DMS53 (cell line): ENCODE data around the gene NMRK1.

ENCODE experiments used
- DNase-seq: peaks from one replicate; lab custom pipeline; 2025; lab: John Stamatoyannopoulos, UW

Gene NMRK1

DNA sequence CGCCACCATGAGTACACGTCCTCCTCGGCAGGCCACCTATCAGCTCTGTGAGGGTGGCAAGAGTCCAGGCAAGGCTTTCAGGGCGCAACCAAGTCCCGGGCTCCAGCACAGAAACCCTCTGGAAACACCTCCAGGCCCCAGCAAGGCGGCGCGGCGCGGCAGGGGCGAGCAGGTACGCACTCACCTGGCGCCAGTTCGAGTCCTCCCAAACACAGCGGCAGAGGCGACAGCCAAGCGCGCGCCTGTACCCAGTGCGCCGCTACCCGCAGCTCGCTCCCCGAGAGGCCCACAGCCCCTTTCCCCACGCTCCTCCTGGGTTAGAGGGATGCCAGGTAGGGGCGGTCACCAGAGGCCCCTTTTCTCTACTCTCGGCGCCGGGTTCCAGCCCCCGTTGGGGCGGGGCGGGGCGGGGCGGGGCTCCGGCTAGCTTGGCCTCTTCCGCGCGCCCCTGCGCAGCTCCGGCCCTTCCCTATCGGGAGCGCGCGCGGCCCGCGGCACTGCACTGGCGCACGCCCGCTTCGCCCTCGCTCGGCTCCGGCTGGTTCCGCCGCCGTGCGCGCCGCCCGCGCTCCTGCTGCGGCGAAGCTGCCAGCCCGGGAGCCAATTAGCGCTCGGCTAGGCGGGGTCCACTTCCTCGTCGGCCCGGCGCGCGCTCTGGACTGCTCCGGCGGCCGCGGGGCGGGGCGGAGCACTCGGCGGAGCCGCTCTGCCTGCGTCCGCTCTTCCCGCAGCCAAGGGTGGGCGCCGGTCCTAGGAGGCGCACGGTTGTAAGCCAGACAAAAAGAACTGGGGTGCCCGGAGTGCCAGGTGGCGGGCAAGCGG is at the start of gene NMRK1, which contains the start of gene OSTF1:
Gene NMRK1, minus strand, starts transcription at position 332 of the 822 bp plus-strand sequence. CDS start 5,040 bp downstream, outside the sequence.
Gene OSTF1, plus strand, starts transcription at position 691 of the 822 bp plus-strand sequence. CDS start 179 bp downstream, outside the sequence.
- peak; percentile 97 for DNase-seq

DNA sequence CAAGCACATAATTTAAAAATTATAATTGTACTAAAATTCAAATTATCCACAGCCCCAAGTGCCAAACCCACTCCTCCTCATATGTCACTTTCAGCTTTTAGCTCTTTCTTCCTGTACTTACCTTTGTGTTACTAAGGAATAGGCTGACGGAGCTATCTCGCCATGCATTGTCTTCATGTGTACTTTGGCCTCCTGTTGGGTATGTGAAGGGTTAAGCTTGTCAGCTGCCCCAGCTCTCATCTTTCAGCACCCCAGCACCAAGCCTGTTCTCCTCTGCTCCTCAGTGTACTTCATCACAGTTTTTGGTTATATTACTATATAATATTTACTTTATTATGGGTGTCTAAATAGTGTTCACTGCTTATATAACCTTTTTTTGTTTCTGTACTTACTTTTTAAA is 46.5 kb upstream of the NMRK1 start:
- DNase-seq: no peak

DNA sequence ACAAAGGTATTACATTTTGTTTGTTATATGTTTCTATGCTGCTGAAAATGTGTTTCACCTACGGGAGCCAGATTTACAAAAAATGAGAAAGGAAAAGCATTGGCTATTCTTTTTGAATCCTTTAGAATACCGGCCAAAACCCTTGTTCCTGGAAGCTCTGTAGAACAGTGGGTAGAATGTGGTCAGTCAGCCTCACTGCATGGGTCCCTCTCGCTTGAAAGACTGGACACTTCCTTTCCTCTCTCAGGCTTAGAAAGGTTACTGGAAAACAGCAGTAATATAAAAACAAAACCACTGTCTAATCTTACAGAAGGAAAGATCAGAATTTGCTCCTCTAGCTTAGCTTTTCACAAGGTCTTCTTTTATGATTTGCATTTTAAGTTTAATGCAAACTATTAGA is 45.4 kb upstream of the NMRK1 start:
- DNase-seq: no peak

DNA sequence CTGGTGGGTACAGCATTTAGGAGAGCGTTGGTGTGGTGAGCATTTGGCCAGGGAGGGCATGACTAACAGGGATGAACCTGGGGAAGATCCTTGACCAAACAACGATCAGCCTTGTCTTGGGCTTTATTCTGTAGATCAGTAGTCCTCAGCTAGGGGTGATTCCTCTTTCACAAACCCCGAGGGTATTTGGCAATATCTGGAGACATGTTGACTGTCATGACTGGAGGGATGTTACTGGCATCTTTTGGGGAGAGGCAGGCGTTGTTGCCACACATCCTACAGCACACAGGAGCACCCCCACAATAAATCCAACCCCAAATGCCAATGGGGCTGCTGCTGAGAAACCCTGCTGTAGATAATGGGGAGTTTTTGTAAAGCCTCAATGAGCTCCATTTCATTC is 44.3 kb upstream of the NMRK1 start:
- DNase-seq: no peak

DNA sequence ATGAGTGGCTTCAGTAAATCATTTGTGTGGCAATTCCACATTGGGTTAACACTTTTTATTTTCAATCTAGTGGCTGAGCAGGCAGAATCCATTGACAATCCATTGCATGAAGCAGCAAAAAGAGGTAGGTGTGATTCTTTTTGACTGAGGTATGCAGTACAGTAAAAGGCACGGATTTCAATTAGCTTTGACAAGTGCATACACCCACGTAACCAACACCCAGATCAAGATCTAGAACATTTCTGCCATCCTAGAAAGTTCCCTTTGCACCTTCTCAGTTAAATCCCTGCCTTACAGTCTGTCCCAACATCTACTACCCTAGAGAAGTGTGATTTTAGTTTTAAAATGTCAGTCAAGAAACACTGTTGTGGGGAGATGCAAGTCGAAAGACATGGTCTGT is 43.7 kb upstream of the NMRK1 start:
- DNase-seq: no peak

DNA sequence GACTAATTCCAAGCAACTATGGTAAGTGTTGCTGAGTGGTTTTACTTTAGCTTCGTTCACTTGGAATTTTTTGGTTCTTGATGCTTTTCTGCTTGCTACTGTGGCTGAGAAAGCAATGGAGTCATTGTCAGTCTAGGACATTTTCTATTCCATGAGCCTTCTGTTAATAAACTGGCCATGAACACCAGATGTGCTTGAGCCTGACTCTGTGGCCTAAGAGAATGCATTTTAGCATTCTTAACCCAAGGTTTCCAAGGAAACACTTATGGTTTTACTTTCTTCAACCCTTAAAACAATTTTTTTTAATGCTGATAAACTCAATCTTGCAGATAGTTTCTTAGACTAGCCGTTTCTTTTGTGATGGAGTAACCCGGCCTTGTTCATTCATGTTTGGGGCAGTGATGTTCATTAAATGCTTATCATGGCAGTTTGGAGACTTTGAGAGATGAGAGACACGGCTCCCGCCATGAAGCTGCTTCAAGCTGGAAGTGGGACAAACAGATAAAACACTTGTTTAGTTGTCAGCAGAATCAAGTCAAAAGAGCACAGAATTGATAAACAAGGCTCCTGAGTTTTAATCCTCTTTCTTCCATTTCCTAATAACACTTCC is 42.8 kb upstream of the NMRK1 start:
- DNase-seq: no peak

DNA sequence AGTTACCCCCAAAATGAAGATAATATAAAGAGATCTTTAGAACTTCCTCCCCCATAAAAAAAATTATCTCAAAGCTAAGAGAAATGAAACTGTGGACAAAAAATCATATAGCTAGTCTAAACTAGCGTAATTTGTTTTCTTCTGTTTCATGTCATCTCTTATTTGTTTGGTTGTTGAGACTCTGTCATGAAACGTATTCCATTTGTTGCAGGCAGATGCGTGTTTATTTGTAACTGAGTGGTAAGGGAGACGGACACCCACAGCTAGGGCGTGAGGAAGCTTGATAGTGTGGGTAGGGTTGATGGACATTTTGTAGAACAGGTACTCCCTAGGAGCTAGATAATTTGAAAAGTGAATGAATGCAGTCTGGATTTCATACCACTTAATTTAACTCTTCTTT is 42.2 kb upstream of the NMRK1 start:
- DNase-seq: no peak

DNA sequence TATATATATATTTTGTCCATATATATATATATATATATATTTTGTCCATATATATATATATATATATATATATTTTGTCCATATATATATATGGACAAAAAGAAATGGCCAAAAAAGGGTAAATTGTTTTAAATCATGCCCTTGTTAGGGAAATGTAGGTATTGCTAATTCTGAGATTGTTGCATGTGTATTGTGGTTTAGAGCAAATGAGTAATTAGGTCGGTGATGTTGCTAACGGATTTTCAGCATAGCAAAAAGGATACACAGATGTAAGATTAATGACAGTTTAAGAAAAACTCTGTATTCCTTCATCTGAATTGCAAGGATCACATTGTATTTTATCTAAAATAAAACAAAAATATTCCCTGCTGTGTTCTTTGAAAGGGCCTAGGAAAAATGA is 40.6 kb upstream of the NMRK1 start:
- no peak for DNase-seq

DNA sequence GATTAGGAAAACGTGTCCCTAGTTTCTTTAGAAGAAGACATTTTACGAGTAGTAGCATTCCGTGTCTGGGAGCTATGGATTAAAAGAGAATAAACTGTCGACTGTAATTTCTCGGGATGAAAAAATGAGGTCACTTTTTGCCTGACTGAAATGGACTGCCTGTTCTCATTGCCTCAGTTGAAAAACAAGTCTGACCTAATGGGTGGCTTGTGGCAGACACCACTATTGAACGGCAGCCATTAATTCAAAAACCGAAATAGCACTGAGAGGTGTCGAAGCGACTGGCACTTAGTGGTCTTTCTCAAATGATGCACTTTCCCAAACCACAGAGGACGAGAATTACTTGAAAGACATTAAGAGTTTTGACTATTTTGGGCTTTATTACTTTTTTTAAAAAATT is 35.7 kb upstream of the NMRK1 start:
- DNase-seq: no peak

DNA sequence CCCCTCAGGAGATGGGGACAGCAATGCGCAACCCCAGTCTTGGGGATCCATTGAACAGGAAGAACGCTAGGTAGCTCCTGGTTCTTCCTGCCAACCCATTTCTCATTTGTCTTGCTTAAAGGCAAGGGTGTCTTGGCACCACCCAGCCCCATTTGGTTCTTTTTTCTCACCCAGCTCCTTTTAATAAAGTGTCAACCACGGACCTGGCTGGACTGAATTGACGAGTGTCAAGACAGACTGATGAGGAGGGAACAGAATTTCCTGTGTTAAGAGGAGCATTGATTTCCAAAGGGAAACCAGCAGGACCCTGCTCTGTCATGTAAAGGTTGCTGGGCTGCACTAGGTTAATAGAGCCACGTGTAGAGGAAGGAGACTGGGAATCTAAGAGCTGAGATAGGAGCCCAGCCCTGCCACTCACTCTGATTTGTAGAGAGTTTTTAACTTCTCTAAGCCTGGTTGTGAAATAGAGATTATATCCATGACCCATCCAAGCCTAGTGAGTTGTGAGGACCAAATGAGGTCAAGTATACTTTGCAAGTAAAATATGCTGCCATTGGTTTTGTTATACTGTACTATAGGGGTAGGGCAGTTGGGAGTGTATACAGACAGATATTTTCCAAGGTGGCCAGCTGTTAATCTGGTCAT is 34.1 kb upstream of the NMRK1 start:
- DNase-seq: no peak

DNA sequence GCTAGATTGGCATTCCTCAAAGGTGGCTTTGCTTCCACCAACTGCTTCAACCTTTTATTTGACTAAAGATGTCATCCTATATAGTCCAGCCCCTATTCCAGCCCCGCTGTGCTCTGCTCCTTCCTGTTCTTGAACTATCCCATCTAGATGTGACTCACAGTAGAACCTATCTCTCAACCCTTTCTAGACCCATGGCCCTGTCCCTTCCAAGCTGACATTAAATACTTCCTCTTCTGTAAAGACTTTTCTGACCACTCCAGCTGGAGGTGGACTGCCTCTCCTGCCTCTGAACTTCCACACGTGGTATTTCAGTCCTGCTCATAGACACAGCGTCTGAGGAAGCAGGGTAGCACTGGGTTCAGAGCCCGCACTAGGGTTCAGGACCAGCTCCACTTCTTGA is 32.7 kb upstream of the NMRK1 start:
- DNase-seq: no peak

DNA sequence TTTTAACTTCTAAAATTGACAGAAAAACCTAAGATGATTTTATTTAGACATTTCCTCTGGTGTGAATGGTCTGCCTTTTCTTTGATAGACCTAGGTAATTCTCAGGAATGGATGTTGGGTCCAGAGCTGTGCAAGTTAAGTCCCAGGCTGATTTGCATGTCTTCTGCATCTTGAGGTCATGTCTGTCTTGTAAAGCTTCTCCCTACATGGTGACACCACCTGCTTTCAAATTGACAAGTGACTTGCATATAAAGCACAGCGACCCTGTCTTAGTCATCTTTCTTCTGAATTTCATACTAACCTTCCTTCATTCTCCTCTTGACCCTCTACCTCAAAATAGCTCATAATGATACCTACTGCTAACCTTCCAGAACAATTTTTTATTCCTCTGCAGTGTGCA is 29.6 kb upstream of the NMRK1 start:
- no peak for DNase-seq

DNA sequence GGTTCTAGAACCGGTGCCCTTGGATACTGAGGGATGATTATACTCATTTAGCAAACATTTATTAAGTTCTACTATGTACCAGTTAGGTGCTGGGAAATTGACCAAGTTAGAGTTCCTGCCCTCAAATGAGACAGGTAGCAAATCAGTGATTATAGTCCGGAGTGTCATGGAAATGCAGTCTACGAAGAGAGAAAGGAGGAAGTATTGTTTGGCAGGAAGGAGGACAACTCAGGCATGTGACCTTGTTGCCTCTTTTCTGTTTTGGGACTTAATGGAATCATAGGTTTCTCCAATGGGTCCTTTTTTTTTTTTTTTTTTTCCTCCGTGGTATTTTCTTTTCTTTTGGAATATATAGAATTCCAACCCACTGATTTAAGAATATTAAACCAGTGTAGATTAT is 28.4 kb upstream of the NMRK1 start:
- DNase-seq: no peak

DNA sequence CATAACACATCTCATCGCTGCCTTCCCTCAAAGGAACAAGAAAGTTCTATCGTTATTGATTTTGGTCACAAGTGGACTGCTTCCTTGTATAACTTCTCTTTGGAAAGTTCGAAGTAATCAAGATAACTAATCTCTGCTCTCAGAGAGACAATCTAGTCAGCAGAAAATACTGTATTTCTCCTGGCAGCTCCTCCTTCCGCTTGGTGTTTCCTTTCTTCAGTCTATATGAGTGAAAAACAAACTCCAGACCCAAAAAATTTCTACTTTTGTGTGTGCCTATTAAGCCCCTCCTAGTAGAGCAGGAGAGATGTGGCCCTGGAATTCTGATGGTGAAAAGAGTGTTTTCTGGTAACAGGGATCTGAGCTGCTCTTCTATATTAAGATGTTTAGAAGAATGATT is 24.8 kb upstream of the NMRK1 start:
- no peak for DNase-seq

DNA sequence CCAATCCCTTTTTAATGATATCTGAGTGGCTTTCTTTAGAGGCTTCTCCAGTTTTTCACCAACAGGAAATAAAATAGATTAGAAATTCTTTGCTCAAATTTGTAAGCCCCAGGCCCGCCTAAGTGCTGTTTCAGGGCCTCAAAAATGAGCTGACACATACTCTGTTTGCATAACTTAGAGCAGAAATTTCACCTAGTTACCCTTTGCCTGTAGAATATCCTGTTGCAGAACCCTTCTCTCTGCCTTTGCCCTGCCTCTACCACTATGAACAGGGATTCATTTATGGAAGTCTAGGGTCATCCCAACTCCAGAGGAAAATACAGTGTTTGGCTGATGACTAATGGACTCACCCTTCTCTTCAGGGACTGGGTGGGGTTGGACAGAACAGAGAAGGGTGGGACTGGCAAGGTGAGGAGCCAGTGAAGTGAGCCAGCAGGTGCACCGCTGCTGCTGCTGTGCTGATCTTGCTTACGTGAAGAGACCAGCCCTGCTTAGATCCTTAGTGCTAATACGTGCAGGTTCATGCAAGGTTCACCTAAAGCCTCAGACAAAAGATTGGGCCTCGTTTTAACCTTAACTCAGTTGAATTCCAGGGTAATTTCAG is 23.2 kb upstream of the NMRK1 start:
- DNase-seq: peak; percentile 58

DNA sequence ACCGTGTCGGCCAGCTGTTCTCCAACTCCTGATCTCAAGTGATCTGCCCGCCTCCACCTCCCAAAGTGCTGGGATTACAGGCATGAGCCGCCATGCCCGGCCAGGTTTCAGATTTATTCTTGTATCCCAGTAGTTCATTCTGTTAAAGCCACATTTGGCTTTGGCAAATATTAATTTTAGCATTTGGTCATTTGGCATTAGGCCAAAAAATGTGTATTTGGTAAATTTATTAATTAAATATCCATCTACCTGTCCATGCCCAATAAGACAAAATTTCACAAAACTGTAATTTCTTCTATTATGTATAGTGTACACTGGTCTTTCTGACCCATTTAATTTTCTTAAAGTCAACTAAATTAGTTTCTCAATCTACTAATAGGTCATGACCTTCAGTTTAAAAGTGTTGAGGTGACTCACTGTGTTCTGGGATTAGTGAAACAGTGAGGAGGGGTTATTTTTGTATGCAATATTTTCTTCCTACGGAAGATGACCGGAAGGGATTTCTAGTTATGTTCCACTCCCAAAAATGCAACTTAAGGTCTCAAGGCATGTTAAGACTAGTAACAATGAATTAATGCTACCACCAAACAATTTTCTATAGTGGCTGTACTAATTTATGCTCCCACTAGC is 21.4 kb upstream of the NMRK1 start:
- DNase-seq: no peak

DNA sequence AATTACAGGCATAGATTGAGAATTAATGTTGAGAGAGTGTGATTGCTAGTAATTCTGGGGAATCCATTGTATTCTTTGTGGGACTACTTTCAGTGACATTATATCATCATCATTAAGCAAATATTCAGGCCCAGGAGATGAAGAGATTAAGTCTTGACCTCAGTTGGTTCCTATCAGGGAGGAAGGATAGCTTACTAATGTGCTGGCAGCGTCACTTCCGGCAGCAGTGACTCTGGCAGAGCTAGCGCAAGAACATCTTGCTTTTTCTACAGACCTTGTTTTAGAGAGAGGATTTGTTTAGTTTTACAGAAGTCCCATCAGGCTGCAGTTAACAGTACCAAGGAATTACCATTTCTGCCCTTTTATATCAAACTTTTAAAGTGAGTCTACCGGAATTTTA is 20.6 kb upstream of the NMRK1 start:
- DNase-seq: no peak

DNA sequence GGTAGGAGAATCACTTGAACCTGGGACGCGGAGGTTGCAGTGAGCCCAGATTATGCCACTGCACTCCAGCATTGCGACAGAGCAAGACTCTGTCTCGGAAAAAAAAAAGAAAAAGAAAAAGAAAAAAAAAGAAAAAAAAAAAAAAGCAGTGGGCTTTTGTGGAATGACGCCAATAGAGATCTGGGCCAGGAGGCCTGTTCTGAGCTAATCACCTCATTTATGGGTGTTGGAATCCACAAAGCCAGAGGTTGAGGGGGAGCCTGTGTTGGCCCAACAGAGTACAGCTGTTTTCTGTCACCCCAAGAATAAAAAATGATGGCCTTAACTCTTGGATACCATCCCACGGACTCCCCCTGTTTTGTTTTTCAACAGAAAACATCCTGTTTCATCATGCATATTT is 18.9 kb upstream of the NMRK1 start:
- DNase-seq: no peak

DNA sequence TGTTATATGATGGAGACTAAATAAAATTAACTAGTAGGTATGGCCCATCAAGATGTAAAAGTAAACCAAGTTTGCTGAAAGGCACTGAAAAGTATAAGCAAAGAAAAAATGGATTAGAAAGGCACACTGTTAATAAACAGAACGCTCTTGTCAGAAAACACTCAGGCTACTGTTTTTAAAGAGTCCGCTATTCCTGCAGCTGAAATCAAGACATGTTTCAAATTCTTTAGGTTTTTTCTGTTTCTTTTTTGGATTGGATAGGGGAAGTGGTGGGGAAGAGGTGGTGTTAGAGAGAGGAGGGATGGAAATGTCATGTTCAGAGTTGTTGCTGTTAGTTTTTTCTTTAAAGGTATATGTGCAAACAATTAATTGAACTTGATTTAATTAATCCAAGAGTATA is 17.9 kb upstream of the NMRK1 start:
- DNase-seq: no peak

DNA sequence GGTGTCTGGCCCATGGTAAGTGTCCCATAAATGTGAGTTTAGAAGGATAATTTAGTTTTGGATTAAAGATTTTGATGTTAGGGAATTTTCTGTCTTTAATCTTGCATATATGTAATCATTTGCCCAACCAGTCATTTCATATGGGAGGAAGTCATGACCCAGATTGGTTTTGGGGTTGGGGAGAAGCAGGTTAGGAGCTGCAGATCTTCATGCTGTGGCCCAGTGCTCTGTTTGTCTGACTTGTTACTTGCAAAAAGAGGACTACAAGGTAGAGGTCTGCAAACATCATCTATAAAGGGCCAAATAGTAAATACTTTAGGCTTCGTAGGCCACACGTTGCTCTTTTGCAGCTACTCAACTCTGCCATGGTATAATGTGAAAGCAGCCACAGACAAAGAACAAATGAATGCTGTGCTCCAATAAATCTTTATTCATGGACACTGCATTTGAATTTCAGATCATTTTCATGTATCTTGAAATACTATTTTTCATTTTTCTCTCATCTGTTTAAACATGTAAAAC is 17.1 kb upstream of the NMRK1 start:
- DNase-seq: no peak

DNA sequence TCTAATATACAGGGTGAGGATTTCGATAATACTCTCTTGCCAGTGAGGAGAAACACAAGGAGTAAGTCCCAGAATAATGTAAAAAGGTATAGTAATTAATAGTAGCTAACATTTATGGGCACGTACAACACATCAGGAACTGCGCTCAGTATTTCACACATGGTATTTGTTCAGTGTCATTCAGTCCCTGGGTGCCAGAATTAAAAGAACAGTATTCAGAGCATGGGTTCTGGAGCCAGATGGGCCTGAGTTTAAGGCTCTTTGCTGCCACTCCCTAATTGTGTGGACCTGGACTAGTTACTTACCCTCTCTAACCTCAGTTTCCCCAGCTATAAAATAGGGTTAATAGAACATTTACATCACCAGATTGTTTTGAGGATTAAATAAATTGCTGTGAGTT is 16.7 kb upstream of the NMRK1 start:
- DNase-seq: no peak

DNA sequence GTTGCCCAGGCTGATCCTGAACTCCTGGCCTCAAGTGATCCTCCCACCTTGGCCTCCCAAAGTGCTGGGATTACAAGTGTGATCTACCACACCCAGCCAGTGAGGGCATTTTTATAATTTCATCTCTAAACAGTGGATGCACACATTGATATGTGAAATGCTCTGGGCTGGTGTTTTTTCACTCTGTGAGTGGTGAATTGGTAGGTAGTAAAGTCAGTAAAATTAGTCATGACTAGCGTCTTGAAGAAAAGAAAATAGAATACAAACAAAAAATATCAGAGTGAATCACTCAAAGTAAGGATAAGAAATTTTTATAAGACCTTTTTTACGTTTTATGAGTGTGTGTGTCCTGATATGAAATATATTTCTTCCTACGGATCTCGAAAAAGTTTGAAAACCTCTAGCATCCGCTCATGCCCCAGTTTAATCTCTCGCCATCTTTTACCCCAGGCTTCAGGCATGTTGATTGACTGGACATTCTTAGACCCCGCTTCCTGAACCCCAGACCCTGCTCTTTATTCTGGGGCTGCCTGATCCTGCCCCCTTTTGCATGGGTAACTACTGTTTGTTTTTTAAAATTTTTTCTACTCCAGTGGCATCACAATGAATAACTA is 14.3 kb upstream of the NMRK1 start:
- DNase-seq: no peak
